Measurements from ENCODE around the gene TGFBR3. TPM values are rescaled to one million over a fixed set of nuclear protein-coding genes. Genes with fewer than 3 reads are reported as not detected.

TGFBR3 gene
- total and polyA plus RNA-seq, 9 of the 15 experiments (the other 6 are each of a cell fraction or from before 2014, with no cell fraction given) = 3.6 to 32.4 (median 15.6) TPM

DNA sequence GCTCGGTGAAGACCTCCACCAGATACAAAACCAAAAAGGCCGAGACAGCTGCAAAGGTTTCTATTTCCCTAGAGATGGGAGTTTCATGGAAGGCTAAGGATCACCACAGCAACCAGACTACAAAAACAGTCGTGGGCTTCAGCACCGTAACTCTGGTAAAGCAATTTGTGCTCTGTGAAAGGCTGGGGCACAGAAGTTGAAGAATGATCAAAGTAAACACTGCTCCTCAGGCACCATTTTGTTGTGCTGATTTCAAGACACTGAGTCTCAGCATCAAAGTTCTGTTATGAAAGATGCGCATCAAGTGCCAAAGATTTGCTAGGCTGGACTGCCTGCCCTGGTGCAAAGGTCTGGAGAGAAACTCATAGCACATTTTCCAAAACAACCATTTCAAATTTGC lies 116.2 kb downstream of the TGFBR3 start:
- intact Hi-C loops (cut with micrococcal nuclease) = no loop called here
- H3K27me3 ChIP-seq (ENCODE audit: control insufficient read depth in 2 of 2, insufficient read depth in 2 of 2, low read length in 2 of 2) = no peaks in the 10 kb centered on the region
- H3K9me1 ChIP-seq (ENCODE audit: control insufficient read depth, insufficient read depth, low read length) = no peaks in the 10 kb centered on the region
- H3K4me1 ChIP-seq (replicated peaks in 1 of 2; ENCODE audit: control insufficient read depth in 2 of 2, insufficient read depth in 2 of 2, low read length in 2 of 2) = peaks cover 6 to 22% of the 10 kb centered on the region in 2 experiments; a peak in 4 of 5 replicates
- POLR2A ChIA-PET = interaction anchor here (1.0 kb wide), 1 partner anchor 8 kb away, joined by 3 read pairs; no protein-coding TSS in a partner anchor
- H3K79me2 ChIP-seq (ENCODE audit: control insufficient read depth, insufficient read depth, low read length) = no peaks in the 10 kb centered on the region
- WGBS (ENCODE audit: insufficient coverage, low coverage, missing lambda C conversion rate) = 63% methylated on average over 5 of the region's 5 CpGs
- no peaks in the 10 kb centered on the region for H3K9me3 ChIP-seq (replicated peaks; ENCODE audit: control insufficient read depth, insufficient read depth, low read depth, low read length)
- H3K36me3 ChIP-seq (ENCODE audit: control insufficient read depth, insufficient read depth, low read length) = 0 out of 3 replicates have a peak, but pooled peaks cover 2% of the 10 kb centered on the region
- in situ Hi-C loops (cut with MboI) = no loop called here
- ATAC-seq = no peak
- TF ChIP-seq, protein P1, sequence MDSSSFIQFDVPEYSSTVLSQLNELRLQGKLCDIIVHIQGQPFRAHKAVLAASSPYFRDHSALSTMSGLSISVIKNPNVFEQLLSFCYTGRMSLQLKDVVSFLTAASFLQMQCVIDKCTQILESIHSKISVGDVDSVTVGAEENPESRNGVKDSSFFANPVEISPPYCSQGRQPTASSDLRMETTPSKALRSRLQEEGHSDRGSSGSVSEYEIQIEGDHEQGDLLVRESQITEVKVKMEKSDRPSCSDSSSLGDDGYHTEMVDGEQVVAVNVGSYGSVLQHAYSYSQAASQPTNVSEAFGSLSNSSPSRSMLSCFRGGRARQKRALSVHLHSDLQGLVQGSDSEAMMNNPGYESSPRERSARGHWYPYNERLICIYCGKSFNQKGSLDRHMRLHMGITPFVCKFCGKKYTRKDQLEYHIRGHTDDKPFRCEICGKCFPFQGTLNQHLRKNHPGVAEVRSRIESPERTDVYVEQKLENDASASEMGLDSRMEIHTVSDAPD (CRISPR knock-in tag; IDR thresholded peaks at IDR 0.05) = no peak
- TF ChIP-seq DPF2 (IDR thresholded peaks at IDR 0.05) (no peak), ZNF175 (CRISPR knock-in tag; IDR thresholded peaks at IDR 0.05; ENCODE audit: low read depth) (no peak)
- TF ChIP-seq, protein P2, sequence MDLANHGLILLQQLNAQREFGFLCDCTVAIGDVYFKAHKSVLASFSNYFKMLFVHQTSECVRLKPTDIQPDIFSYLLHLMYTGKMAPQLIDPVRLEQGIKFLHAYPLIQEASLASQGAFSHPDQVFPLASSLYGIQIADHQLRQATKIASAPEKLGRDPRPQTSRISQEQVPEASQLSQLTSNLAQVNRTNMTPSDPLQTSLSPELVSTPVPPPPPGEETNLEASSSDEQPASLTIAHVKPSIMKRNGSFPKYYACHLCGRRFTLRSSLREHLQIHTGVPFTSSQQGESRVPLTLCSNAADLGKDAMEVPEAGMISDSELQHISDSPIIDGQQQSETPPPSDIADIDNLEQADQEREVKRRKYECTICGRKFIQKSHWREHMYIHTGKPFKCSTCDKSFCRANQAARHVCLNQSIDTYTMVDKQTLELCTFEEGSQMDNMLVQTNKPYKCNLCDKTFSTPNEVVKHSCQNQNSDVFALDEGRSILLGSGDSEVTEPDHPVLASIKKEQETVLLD (IDR thresholded peaks at IDR 0.05) = no peak
- H2AFZ ChIP-seq (ENCODE audit: low read depth, low read length) = peak overlapping the region; percentile 56
- H4K20me1 ChIP-seq (replicated peaks; ENCODE audit: control insufficient read depth, insufficient read depth, low read length) = no peaks in the 10 kb centered on the region
- H3K4me3 ChIP-seq = no peak overlapping the region
- H3K4me2 ChIP-seq (ENCODE audit: insufficient read depth, low read length) = no peak overlapping the region
- peak overlapping the region; percentile 45; the same call in 2 of the 3 replicates for H3K27ac ChIP-seq (ENCODE audit: extremely low read depth, low read depth, low read length)
- no peak overlapping the region; a peak in 1 of 4 replicates for H3K9ac ChIP-seq (ENCODE audit: insufficient read depth in 1 of 2, low read depth in 2 of 2, low read length in 2 of 2)
- no peak for DNase-seq (ENCODE audit: extremely low read depth in 1 of 4, low spot score in 3 of 4)
- CTCF ChIA-PET (ENCODE audit: low intra/inter-chr PET ratio) = no interaction called here
- FAIRE-seq = peak; percentile 40
- no TSS peak for BruUV-seq (replicated peaks)
